NB4 (cell line): Measurements from ENCODE around the gene CASQ2.

Source experiments
- CTCF ChIP-seq: IDR thresholded peaks from one replicate; pipeline ENCODE4 v1.5.1; 2012; ENCODE audit warnings: low read depth, low read length
- POLR2A ChIP-seq: IDR thresholded peaks from 2 replicates; pipeline ENCODE4 v1.6.1; 2011; ENCODE audit warnings: mild to moderate bottlenecking; ENCODE audit not compliant: insufficient read length; ENCODE audit errors: extremely low read depth
- TF ChIP-seq, protein P1 (sequence below): IDR thresholded peaks from 2 replicates; pipeline ENCODE4 v1.6.1; 2011; ENCODE audit warnings: low read depth, low read length

- TF ChIP-seq, protein P1, sequence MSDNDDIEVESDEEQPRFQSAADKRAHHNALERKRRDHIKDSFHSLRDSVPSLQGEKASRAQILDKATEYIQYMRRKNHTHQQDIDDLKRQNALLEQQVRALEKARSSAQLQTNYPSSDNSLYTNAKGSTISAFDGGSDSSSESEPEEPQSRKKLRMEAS = no peak
- TF ChIP-seq CTCF = no peak
- no peak for TF ChIP-seq POLR2A
Measured at GRCh38 chr1:115809847-115810246, 41.3 kb upstream of the CASQ2 start.
